A549 (cell line): ENCODE results near the gene HIVEP3.

Source experiments
- CHD2 ChIP-seq: fragments of 150-350 bp; IDR thresholded peaks from 2 replicates; pipeline ENCODE4 v1.6.1; 2014; ENCODE audit warnings: low read length; ENCODE audit not compliant: partially characterized antibody
- CTCF ChIP-seq: fragments of >200 bp; sonication (Bioruptor Twin); formaldehyde crosslinking; IDR thresholded peaks from 3 replicates; pipeline ENCODE4 v1.5.1; 2016
- HOXB13 ChIP-seq: fragments of 250-450 bp; sonication (Bioruptor Pico); IDR thresholded peaks from 2 replicates; pipeline ENCODE4 v1.5.0; 2020; ENCODE audit warnings: low read depth, mild to moderate bottlenecking, moderate library complexity
- RAD21 ChIP-seq, 2 experiments: fragments of >200 bp in 1 of 2; sonication (Bioruptor Twin) in 1 of 2; formaldehyde crosslinking in 1 of 2; IDR thresholded peaks in 1 of 2; conservative IDR thresholded peaks in 1 of 2; 2 replicates in 1 of 2; 3 replicates in 1 of 2; pipeline ENCODE4 v1.6.1; 2012 to 2018; ENCODE audit warnings: inconsistent platforms in 1 of 2
- ZFP36 ChIP-seq: fragments of 450-650 bp; IDR thresholded peaks from 2 replicates; pipeline ENCODE4 v1.6.1; 2014; ENCODE audit warnings: borderline replicate concordance; ENCODE audit not compliant: partially characterized antibody

DNA sequence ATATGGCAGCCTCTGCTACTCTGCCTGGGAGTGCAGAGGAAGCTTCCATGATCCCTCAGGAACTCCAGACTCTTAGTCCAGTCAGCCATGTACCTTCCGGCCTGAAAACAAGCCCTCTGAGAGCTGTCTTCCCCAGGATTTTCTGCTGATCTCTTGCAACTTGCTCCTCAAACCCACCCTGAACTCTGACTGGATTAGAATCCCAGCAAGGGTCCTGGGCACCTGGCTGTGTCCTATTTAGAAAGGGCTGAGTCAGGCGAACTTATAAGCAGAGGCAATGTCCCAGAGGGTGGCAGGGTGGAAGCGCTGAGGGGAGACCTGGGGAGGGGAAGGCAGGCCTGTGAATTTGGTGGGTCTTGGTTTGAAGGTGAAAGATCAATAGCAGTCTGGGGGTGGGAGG, 249.8 kb downstream of the HIVEP3 start:
- no peak for TF ChIP-seq CTCF
- no peak for TF ChIP-seq ZFP36
- no peak for TF ChIP-seq HOXB13 (CRISPR knock-in tag)
- TF ChIP-seq RAD21 (conservative IDR thresholded peaks at IDR 0.05 in 1 of 2, IDR thresholded peaks at IDR 0.05 in 1 of 2), result no peak
- TF ChIP-seq CHD2, result no peak
